Measurements from ENCODE around the gene FGL2.
"Not testable (repeated sequence)": the region's sequence is repeated elsewhere in the genome, so short reads cannot be mapped to it uniquely, and the experiment has no call there.

Gene FGL2

DNA sequence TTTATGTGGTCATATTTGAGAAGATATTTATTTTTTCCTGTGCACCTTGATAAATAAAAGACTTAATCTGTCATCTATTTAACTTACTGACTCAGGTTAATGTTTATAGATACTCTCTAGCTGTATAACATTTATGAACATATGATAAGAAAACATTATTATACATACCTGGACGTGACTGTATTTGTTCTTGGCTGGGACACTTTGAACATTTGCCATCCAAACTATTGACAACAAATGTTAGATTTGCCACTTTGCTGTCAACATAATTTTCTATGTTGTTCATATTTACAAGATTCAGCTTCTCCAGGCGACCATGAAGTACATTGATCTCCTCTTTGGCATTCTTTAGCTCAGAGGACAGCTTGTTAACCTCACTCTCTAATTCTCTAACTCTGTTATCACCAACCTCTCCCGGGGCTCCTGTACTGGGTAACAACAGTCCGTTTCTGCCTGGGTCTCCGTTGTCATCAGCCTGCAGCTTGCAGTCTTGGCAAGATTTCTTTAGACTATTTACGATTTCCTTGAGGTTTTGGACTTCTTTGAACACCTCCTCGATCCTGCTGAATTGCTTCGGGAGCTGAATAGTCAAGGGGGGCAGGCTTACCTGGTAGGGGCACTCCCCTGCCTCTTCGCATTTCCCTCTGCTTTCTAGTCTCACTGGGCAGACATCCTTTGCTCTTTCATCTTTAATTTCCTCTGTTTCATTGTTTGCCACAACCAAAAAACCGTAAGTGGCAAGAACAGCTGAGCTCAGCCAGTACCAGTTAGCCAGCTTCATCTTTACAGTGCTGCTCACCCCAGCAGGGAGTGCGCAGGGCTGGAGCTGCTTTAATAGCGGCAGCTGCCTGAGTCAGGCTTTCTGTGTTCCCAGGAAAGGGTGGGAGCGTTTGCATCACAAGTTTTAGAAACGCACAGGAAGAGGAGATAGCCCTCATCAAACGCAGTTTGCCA lies at the start of gene FGL2:
FGL2 (minus strand) TSS at position 807 of the 954 bp plus-strand sequence; CDS start at position 781, 26 bp downstream.
- peak in 1 of 2 donors; percentile 21 for DNase-seq (ENCODE audit: low read depth in 1 of 2, low spot score in 1 of 2)

GRCh38 chr7:77248154-77248553 lies 48.5 kb upstream of the FGL2 start:
- no peak for DNase-seq (ENCODE audit: low read depth in 1 of 2, low spot score in 1 of 2)

DNA sequence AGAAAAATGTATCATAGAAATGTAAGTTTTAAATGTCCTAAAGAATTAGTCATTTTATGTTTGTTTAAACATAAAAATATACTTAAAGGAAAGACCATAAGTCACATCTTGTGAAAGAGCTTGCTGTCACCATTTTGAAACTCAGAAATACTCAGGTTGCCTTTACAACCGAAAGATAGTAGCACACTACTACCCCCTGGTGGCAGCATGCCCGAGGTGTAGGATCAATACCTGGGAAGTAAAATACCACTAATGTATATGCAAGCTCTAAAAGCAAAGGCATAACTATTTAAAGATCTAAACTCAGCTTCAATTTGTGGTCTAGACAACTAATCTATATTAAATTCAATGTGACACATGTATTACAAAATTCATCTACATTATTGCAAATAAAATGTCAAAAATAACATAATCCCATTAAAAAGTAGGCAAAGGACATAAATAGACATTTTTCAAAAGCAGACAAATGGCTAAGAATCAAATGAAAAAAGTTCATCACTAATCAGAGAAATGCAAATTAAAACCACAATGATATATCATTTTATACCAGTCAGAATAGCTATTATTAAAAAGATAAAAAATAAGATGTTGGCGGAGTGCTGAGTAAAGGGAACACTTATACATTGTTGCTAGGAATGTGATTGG lies 47.7 kb upstream of the FGL2 start:
- DNase-seq (ENCODE audit: low read depth in 1 of 2, low spot score in 1 of 2), result peak; percentile 79 to 86

- no peak for DNase-seq (ENCODE audit: low read depth in 1 of 2, low spot score in 1 of 2)
These were observed 46.5 kb upstream of the FGL2 start for GRCh38 chr7:77246026-77246640.

- DNase-seq (ENCODE audit: low read depth in 1 of 2, low spot score in 1 of 2), result no peak
These were observed 45.6 kb upstream of the FGL2 start for GRCh38 chr7:77245015-77245755.

DNA sequence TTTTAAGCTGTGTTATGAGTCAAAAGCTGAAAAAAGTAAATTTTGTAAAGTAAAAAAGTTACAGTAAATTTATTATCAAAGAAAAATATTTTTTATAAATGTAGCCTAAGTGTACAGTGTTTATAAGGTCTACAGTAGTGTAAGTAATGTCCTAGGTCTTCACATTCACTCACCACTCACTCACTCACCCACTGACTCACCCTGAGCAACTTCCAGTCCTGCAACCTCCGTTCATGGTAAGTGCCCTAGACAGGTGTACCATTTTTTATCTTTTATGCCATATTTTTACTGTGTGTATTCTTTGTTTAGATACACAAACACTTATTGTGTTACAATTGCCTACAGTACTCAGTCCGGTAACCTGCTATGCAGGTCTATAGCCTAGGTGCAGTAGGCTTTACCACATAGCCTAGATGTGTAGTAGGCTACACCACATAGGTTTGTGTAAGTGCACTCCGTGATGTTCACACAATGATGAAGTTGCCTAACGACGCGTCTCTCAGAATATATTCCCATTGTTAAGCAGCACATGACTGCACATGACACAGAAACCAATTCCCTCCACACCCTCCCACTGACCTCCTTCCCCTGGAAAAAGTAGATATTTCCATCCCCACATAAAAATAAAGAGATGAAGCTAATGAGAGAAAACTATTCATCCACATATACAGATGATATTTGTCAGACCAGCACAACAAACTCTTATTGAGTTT lies 44.8 kb upstream of the FGL2 start:
- no peak for DNase-seq (ENCODE audit: low read depth in 1 of 2, low spot score in 1 of 2)

- DNase-seq (ENCODE audit: low read depth in 1 of 2, low spot score in 1 of 2), result no peak
These were observed 42.9 kb upstream of the FGL2 start for GRCh38 chr7:77242554-77242953.

DNA sequence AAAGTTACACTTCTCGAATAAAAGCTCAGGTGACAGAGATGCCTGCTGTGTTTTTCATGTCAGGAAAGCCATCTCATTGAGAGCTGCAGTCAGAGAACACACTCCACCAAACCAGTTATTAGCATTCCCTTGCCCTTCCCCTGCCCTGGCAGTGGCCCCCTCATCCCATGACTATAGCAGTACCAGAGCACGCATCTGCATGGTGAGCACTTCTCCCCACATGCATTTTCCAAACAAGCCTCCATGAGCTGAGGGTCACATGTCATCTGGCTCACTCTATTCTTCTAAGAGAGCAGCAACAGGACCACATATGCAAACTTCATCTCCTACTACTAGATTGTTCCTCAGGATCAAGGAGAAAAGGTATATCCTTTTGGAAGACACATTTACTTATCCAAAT lies 42.4 kb upstream of the FGL2 start:
- DNase-seq (ENCODE audit: low read depth in 1 of 2, low spot score in 1 of 2), result no peak

DNA sequence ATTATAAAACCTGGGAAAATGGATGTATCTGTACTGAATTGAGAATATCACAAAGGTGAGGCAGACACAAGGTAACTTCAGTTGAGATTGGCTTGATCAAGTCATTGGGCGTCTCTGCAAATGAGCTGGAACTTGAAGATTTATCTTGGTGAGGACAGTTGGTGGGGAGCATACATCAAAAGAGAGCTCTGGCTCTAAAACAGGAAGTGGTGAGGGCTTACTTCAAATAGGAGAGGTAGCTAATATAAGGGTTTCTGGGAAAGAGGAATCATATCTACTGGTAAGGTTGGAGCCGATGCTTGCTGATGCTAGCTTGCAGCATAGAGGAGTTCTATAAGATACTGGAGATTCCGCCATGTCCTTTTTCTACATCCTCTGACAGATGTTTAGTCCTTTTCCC lies 39.9 kb upstream of the FGL2 start:
- DNase-seq (ENCODE audit: low read depth in 1 of 2, low spot score in 1 of 2), result no peak

- no peak for DNase-seq (ENCODE audit: low read depth in 1 of 2, low spot score in 1 of 2)
These were observed 39.1 kb upstream of the FGL2 start for GRCh38 chr7:77238703-77239136.

DNA sequence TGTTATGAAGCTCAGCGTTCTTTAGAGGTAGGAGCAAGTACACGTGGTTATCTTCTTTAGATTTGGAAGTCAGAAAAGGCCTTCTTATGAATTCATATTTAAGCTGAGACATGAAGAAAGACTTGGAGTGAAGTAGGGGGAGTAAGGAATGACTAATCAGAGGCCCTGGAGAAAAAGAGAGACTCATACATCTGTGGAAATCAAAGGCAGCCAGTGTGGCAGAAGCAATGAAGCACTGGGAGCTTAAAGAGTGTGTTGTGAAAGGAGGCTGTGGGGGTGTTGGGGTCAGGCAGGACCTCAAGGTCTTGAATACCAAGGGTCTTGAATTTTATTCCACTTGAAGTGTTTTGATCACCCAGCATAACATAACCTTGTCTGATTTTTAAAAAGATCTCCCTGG lies 35.7 kb upstream of the FGL2 start:
- no peak for DNase-seq (ENCODE audit: low read depth in 1 of 2, low spot score in 1 of 2)

DNA sequence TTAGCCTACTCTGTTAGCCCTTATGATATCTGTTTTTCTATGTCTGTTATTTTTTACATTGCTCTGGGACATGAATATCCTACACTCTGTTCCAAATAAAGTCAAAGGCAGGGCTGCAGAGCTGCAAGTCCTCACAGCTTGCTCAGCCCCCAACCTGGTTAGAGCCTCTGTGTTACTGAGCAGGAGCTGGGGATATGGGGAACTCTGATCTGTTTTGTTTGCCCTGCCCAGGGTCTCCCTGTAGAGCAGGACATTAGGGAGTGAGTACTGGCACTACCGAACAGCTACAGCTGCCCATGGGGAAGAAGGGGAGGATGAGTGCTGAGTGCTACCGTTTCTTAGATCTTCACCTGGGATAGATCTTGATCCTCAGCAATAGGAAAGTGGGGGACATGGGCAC lies 32.8 kb upstream of the FGL2 start:
- no peak for DNase-seq (ENCODE audit: low read depth in 1 of 2, low spot score in 1 of 2)

GRCh38 chr7:77228795-77229194 lies 29.2 kb upstream of the FGL2 start:
- not testable (repeated sequence) for DNase-seq (ENCODE audit: low read depth in 1 of 2, low spot score in 1 of 2)

- no peak for DNase-seq (ENCODE audit: low read depth in 1 of 2, low spot score in 1 of 2)
These were observed 26.8 kb upstream of the FGL2 start for GRCh38 chr7:77226357-77226839.

DNA sequence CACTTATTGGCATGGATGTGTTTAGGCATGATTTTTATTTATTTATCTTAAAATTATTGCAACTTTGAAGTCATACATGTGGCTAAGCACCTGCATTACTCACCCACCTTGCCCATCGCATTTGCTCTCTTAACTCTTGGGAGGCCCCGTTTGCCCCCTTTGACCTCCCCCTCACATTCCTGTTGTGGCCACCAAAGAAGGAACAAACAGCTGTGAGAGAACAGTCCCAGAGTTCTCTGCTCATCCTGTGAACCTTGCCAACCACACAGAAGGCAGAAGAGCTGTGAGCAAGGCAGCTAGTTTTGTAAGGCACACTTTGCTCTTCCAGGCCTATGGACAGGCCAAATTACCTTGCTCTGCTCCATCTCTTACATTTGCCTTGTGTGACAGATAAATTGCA lies 23.6 kb upstream of the FGL2 start:
- DNase-seq (ENCODE audit: low read depth in 1 of 2, low spot score in 1 of 2), result no peak

GRCh38 chr7:77222819-77223218 lies 23.2 kb upstream of the FGL2 start:
- no peak for DNase-seq (ENCODE audit: low read depth in 1 of 2, low spot score in 1 of 2)

- no peak for DNase-seq (ENCODE audit: low read depth in 1 of 2, low spot score in 1 of 2)
These were observed 22.4 kb upstream of the FGL2 start for GRCh38 chr7:77222065-77222464.

GRCh38 chr7:77219701-77220331 lies 20.2 kb upstream of the FGL2 start:
- DNase-seq (ENCODE audit: low read depth in 1 of 2, low spot score in 1 of 2), result not testable (repeated sequence)

DNA sequence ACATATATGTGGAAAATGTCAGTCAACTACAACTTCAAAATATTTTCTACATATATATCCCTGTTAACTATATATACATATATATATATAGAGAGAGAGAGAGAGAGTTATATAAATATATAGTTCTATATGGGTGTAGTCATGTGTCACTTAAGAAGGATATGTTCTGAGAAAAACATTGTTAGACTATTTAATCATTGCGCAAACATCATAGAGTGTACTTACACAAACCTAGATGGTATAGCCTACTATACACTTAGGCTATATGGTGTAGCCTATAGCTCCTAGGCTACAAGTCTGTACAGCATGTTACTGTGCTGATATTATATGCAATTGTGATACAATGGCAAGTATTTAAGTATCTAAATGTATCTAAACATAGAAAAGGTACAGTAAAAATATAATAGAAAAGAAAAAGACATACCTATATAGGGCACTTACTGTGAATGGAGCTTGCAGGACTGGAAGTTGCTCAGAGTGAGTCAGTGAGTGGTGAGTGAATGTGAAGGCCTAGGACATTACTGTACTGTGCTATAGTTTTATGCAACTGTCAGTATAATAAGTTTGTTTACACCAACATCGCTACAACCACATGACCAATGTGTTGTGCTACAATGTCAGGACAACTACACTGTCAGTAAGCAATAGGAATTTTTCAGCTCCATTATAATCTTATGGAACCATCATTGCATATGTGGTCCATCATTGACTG lies 18.0 kb upstream of the FGL2 start:
- DNase-seq (ENCODE audit: low read depth in 1 of 2, low spot score in 1 of 2), result no peak
